Measurements from ENCODE around the gene CDKAL1.

GRCh38 chr6:20827798-20828197, 293.5 kb downstream of the CDKAL1 start:
- TF ChIP-seq SP1 (IDR thresholded peaks at IDR 0.05): no peak
- no peak for TF ChIP-seq PKNOX1 (IDR thresholded peaks at IDR 0.05)
- TF ChIP-seq HDGF (IDR thresholded peaks at IDR 0.05; ENCODE audit: borderline replicate concordance): no peak
- TF ChIP-seq FOXK2 (IDR thresholded peaks at IDR 0.05): no peak
- TF ChIP-seq SUZ12 (IDR thresholded peaks at IDR 0.05): no peak
- no peak for TF ChIP-seq FOXM1 (IDR thresholded peaks at IDR 0.05; ENCODE audit: borderline replicate concordance)
- TF ChIP-seq FOXA1 (IDR thresholded peaks at IDR 0.05): no peak
- no peak for TF ChIP-seq BHLHE40 (IDR thresholded peaks at IDR 0.05; ENCODE audit: borderline replicate concordance)
- no peak for TF ChIP-seq L3MBTL2 (conservative IDR thresholded peaks at IDR 0.05)
